ENCODE measurements around the gene LSM14A.

- TF ChIP-seq, protein P1, sequence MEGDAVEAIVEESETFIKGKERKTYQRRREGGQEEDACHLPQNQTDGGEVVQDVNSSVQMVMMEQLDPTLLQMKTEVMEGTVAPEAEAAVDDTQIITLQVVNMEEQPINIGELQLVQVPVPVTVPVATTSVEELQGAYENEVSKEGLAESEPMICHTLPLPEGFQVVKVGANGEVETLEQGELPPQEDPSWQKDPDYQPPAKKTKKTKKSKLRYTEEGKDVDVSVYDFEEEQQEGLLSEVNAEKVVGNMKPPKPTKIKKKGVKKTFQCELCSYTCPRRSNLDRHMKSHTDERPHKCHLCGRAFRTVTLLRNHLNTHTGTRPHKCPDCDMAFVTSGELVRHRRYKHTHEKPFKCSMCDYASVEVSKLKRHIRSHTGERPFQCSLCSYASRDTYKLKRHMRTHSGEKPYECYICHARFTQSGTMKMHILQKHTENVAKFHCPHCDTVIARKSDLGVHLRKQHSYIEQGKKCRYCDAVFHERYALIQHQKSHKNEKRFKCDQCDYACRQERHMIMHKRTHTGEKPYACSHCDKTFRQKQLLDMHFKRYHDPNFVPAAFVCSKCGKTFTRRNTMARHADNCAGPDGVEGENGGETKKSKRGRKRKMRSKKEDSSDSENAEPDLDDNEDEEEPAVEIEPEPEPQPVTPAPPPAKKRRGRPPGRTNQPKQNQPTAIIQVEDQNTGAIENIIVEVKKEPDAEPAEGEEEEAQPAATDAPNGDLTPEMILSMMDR (conservative IDR thresholded peaks at IDR 0.05; ENCODE audit: low read length), result no peak
- TF ChIP-seq EZH2phosphoT487 (IDR thresholded peaks at IDR 0.05; ENCODE audit: borderline replicate concordance), result no peak
Measured at GRCh38 chr19:34215006-34215665, 42.8 kb downstream of the LSM14A start.
